HL-60 (cell line): ENCODE results near the gene PCNX3.

Source experiments
- DNase-seq, 2 experiments: peaks; one replicate each; pipeline ENCODE4 v3.0.0-alpha.2; 2010 to 2020; ENCODE audit warnings: low read depth in 1 of 2, low spot score in 1 of 2
- H3K27ac ChIP-seq: fragments of 250-450 bp; sonication (Bioruptor Pico); replicated peaks from 2 replicates; pipeline ENCODE4 v1.5.1; 2020; ENCODE audit warnings: mild to moderate bottlenecking, moderate library complexity
- H3K27me3 ChIP-seq: fragments of 250-450 bp; sonication (Bioruptor Pico); 2 replicates; pipeline ENCODE4 v1.5.1; 2021; ENCODE audit warnings: mild to moderate bottlenecking, moderate library complexity; ENCODE audit not compliant: insufficient read depth, poor library complexity, severe bottlenecking
- H3K4me3 ChIP-seq: replicated peaks from 2 replicates; pipeline ENCODE4 v1.5.1; 2011; ENCODE audit warnings: mild to moderate bottlenecking, control low read depth, low read length; ENCODE audit not compliant: insufficient read depth
- GABPA ChIP-seq: IDR thresholded peaks from 2 replicates; pipeline ENCODE4 v1.6.1; 2012; ENCODE audit warnings: low read depth
- POLR2AphosphoS5 ChIP-seq: IDR thresholded peaks from 2 replicates; pipeline ENCODE4 v1.6.1; 2012; ENCODE audit warnings: low read depth
- SPI1 ChIP-seq: IDR thresholded peaks from 2 replicates; pipeline ENCODE4 v1.6.1; 2012; ENCODE audit warnings: low read depth, mild to moderate bottlenecking, borderline replicate concordance
- TF ChIP-seq, protein P1 (sequence below): IDR thresholded peaks from 2 replicates; pipeline ENCODE4 v1.6.1; 2012; ENCODE audit warnings: low read depth; ENCODE audit not compliant: insufficient replicate concordance
- TF ChIP-seq, protein P2 (sequence below): IDR thresholded peaks from one replicate; pipeline ENCODE4 v1.5.1; 2011; ENCODE audit warnings: low read length, control low read depth, inconsistent platforms; ENCODE audit not compliant: insufficient read depth

Gene PCNX3

DNA sequence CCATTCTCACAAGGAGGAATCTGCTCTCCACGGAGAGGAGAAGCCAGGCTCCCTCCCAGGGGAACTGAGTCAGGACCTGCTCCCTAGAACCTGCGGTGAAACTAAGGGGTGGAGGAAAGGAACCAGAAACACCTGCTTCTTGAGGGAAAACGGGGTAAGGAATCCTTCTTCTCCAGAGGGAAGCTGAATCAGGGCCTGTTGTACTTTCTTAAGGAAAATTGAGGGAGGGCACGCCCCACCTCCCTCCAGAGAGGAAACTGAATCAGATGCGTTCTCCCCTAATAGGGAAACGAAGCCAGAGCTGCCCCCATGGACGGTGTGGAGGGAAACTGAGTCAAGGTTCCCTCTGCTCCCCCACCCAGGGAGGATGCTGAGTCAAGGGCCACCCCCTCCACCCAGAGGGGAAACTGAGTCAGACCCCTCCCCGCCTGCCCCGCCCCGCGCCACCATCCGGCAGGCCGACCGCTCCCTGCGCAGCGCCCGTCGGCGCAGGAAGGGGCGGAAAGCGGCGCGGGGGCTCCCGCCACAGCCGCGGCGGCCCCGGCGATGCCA, 46.7 kb downstream of the PCNX3 start:
- peak overlapping the region; percentile 97 for H3K4me3 ChIP-seq
- DNase-seq, result no peak
- TF ChIP-seq GABPA (no peak), POLR2AphosphoS5 (no peak; the same call in 1 of the 2 replicates), SPI1 (no peak)
- TF ChIP-seq, protein P1, sequence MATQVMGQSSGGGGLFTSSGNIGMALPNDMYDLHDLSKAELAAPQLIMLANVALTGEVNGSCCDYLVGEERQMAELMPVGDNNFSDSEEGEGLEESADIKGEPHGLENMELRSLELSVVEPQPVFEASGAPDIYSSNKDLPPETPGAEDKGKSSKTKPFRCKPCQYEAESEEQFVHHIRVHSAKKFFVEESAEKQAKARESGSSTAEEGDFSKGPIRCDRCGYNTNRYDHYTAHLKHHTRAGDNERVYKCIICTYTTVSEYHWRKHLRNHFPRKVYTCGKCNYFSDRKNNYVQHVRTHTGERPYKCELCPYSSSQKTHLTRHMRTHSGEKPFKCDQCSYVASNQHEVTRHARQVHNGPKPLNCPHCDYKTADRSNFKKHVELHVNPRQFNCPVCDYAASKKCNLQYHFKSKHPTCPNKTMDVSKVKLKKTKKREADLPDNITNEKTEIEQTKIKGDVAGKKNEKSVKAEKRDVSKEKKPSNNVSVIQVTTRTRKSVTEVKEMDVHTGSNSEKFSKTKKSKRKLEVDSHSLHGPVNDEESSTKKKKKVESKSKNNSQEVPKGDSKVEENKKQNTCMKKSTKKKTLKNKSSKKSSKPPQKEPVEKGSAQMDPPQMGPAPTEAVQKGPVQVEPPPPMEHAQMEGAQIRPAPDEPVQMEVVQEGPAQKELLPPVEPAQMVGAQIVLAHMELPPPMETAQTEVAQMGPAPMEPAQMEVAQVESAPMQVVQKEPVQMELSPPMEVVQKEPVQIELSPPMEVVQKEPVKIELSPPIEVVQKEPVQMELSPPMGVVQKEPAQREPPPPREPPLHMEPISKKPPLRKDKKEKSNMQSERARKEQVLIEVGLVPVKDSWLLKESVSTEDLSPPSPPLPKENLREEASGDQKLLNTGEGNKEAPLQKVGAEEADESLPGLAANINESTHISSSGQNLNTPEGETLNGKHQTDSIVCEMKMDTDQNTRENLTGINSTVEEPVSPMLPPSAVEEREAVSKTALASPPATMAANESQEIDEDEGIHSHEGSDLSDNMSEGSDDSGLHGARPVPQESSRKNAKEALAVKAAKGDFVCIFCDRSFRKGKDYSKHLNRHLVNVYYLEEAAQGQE, result no peak
- TF ChIP-seq, protein P2, sequence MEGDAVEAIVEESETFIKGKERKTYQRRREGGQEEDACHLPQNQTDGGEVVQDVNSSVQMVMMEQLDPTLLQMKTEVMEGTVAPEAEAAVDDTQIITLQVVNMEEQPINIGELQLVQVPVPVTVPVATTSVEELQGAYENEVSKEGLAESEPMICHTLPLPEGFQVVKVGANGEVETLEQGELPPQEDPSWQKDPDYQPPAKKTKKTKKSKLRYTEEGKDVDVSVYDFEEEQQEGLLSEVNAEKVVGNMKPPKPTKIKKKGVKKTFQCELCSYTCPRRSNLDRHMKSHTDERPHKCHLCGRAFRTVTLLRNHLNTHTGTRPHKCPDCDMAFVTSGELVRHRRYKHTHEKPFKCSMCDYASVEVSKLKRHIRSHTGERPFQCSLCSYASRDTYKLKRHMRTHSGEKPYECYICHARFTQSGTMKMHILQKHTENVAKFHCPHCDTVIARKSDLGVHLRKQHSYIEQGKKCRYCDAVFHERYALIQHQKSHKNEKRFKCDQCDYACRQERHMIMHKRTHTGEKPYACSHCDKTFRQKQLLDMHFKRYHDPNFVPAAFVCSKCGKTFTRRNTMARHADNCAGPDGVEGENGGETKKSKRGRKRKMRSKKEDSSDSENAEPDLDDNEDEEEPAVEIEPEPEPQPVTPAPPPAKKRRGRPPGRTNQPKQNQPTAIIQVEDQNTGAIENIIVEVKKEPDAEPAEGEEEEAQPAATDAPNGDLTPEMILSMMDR, result no peak
- no peaks in the 10 kb centered on the region for H3K27me3 ChIP-seq
- H3K27ac ChIP-seq, result peak overlapping the region; percentile 67

DNA sequence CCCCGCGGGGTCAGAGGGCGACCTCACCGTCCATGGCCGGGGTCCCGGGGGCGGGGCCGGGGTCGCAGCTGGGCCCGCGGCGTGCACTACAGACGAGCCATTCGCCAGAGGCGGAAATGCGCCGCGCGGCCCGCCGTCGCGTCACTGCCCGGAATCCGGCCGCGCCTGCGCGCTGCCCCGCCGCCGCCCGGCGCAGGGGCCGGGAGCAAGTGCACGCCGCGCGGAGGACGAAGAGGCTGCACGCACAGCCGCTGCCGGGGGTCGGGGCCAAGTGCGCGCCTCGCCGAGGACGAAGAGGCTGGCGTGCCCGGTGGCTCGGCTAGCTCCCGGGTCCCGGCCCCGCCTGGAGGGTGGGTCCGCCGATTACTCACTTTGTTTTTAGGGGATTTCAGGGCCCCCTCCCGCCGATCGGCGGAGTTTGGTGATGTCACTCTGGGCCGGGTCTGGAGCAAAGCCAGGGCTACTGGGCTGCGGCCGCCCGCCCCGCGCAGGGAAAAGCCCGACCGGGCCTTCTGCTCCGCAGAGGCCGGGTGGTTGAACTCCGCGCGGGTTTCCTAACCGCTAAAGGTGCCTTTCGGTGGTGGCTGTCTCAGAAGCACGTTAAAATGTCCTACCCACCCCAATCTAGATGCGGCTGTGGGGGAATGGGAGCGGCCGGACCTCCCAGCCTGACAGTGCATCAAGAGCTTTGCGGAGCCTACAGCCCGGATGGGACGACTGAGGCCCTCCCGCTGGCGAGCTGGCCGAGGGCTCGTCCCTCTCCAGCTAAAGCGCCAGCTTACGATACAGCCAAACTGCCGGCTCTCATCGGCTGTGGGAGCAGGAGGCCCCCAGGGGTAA, 47.4 kb downstream of the PCNX3 start, which contains the start of gene RELA:
Gene RELA (minus strand): TSS at position 118 of the 840 bp plus-strand sequence. CDS start 84 bp downstream, at position 34.
- Histone ChIP-seq H3K4me3 (peak within 1 kb of the TSS; percentile 97), H3K27ac (peak within 1 kb of the TSS; percentile 95), H3K27me3 (no peaks in the 10 kb centered on the region)
- TF ChIP-seq POLR2AphosphoS5, result peak; percentile 34; the same call in 1 of the 2 replicates
- no peak for TF ChIP-seq GABPA
- TF ChIP-seq SPI1, result 0 out of 2 replicates have a peak, but pooled peaks have one; percentile 2
- TF ChIP-seq, protein P1, result no peak
- TF ChIP-seq, protein P2, result no peak
- DNase-seq, result peak; percentile 82 to 88

DNA sequence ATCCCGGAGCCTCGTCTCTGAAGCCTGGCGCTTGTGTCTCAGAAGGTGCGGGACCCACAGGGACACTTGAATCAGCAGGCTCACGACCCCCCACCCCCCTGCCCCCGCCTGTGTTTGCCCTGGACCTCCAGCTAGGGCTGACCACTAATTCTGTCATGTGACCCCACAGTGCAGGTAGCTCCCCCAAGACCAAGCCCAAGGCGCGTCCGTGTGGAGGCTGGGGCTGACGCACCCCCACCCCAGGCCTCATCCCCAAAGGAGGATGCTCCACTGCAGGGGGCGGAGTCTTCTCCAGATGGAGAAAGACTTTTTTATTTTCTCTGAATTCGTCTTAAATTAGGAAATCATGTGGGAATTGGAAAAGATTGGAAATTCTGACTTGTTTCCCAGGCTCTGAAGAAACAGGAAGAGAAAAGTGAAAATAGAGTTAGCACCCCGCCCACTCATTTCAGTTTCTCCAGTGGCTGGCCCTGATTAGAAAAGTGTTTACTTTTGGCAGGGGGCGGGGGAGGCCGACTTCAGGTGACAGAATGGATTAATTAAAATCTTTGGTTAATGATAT, 48.1 kb downstream of the PCNX3 start:
- no peak for TF ChIP-seq POLR2AphosphoS5
- 0 out of 2 replicates have a peak, but pooled peaks have one; percentile 12 for TF ChIP-seq SPI1
- no peaks in the 10 kb centered on the region for H3K27me3 ChIP-seq
- H3K4me3 ChIP-seq, result peak overlapping the region; percentile 54
- no peak for DNase-seq
- H3K27ac ChIP-seq, result peak overlapping the region; percentile 95
